PC-3 (cell line): ENCODE results near the gene KTN1.

Experiments used
- EZH2 ChIP-seq: fragments of 300-600 bp; sonication (generic); IDR thresholded peaks from one replicate; pipeline ENCODE4 v1.6.1; 2017; ENCODE audit warnings: antibody characterized with exemption, mild to moderate bottlenecking, low read length; ENCODE audit not compliant: unreplicated experiment
- TF ChIP-seq, protein P1 (sequence below): fragments of 300-600 bp; sonication (generic); conservative IDR thresholded peaks from 2 replicates; pipeline ENCODE4 v1.5.1; 2017; ENCODE audit warnings: antibody characterized with exemption, low read depth, mild to moderate bottlenecking, low read length

DNA sequence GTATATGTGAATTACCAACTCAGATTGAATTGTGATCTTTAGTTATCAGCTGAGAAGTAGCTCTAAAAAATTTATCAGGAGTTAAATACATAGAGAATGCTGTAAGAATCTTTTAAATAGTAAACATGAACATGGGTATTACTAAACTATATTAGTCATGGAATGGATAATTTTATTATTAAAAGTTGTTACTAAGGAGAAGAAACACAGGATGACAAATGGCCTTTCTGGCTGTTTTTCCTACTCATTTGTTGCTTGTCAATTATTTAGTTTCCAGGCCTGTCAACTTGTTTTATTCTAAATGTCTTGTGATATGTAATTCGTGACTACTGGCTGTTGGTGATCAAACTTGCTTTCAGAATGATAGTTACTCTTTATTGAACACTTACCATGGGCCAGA is 58.7 kb downstream of the KTN1 start:
- TF ChIP-seq, protein P1, sequence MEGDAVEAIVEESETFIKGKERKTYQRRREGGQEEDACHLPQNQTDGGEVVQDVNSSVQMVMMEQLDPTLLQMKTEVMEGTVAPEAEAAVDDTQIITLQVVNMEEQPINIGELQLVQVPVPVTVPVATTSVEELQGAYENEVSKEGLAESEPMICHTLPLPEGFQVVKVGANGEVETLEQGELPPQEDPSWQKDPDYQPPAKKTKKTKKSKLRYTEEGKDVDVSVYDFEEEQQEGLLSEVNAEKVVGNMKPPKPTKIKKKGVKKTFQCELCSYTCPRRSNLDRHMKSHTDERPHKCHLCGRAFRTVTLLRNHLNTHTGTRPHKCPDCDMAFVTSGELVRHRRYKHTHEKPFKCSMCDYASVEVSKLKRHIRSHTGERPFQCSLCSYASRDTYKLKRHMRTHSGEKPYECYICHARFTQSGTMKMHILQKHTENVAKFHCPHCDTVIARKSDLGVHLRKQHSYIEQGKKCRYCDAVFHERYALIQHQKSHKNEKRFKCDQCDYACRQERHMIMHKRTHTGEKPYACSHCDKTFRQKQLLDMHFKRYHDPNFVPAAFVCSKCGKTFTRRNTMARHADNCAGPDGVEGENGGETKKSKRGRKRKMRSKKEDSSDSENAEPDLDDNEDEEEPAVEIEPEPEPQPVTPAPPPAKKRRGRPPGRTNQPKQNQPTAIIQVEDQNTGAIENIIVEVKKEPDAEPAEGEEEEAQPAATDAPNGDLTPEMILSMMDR: no peak
- TF ChIP-seq EZH2: no peak
